Measurements from ENCODE around the gene ATP1A1. TPM values are rescaled to one million over a fixed set of nuclear protein-coding genes. Genes with fewer than 3 reads are reported as not detected.

Gene ATP1A1
- total and polyA plus RNA-seq, 9 of the 15 experiments (the other 6 are each of a cell fraction or from before 2014, with no cell fraction given): 99.3 to 513 (median 234) TPM

DNA sequence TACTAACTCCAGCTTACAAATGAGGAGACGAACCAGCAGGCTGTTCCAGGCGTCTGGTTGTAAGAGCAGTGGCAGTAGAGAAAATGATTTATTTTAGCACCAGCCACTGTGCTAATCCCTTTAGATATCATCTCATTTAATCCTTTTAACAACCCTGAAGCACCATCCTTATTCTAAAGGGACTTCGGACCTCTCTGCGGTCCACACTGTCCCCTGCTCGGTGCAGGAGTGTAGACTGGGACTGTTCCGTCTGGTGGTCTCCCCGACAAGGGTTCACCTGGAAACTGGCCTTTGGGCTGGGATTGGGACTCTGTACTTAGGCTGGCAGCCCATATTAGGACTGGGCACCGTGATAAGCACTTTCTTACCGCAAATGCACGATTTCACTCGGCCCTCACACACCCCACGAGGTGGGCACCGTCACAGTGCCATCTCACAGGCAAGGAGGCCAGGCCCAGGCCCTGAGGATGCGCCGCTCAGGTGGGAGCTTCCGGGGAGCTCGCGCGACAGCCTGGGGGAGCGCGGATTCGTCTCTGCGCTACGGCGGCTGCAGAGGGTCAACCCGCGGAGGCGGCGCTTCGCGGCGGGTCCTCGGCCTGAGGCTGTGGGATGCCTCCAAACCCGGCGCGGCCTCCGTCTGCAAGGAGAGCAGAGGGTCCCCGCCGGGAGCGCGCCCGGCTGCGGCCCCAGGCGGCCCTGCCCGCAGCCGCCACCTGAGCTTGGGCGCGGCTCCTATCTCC is 45.2 kb downstream of the ATP1A1 start (continued):
- no peak for TF ChIP-seq CEBPG (CRISPR knock-in tag; IDR thresholded peaks at IDR 0.05)
- TF ChIP-seq CEBPG (tag; conservative IDR thresholded peaks at IDR 0.05 in 1 of 2, IDR thresholded peaks at IDR 0.05 in 1 of 2): no peak
- TF ChIP-seq SMARCB1 (IDR thresholded peaks at IDR 0.05; ENCODE audit: insufficient read length, low read depth): no peak
- no peak for TF ChIP-seq ZNF134 (CRISPR knock-in tag; conservative IDR thresholded peaks at IDR 0.05)
- peak in 1 of 2 experiments; percentile 91; a peak in 2 of 4 replicates for TF ChIP-seq SRF (CRISPR knock-in tag; IDR thresholded peaks at IDR 0.05)
- TF ChIP-seq, protein P1, sequence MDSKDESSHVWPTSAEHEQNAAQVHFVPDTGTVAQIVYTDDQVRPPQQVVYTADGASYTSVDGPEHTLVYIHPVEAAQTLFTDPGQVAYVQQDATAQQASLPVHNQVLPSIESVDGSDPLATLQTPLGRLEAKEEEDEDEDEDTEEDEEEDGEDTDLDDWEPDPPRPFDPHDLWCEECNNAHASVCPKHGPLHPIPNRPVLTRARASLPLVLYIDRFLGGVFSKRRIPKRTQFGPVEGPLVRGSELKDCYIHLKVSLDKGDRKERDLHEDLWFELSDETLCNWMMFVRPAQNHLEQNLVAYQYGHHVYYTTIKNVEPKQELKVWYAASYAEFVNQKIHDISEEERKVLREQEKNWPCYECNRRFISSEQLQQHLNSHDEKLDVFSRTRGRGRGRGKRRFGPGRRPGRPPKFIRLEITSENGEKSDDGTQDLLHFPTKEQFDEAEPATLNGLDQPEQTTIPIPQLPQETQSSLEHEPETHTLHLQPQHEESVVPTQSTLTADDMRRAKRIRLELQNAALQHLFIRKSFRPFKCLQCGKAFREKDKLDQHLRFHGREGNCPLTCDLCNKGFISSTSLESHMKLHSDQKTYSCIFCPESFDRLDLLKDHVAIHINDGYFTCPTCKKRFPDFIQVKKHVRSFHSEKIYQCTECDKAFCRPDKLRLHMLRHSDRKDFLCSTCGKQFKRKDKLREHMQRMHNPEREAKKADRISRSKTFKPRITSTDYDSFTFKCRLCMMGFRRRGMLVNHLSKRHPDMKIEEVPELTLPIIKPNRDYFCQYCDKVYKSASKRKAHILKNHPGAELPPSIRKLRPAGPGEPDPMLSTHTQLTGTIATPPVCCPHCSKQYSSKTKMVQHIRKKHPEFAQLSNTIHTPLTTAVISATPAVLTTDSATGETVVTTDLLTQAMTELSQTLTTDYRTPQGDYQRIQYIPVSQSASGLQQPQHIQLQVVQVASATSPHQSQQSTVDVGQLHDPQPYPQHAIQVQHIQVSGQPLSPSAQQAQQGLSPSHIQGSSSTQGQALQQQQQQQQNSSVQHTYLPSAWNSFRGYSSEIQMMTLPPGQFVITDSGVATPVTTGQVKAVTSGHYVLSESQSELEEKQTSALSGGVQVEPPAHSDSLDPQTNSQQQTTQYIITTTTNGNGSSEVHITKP (IDR thresholded peaks at IDR 0.05; ENCODE audit: partially characterized antibody): no peak
- TF ChIP-seq ZNF57 (CRISPR knock-in tag; IDR thresholded peaks at IDR 0.05): no peak
- TF ChIP-seq NFYB (IDR thresholded peaks at IDR 0.05; ENCODE audit: extremely low read depth, insufficient read length): no peak
- no peak for TF ChIP-seq STAG1 (CRISPR knock-in tag; IDR thresholded peaks at IDR 0.05; ENCODE audit: borderline replicate concordance)
- TF ChIP-seq TAF1 (IDR thresholded peaks at IDR 0.05; ENCODE audit: control insufficient read depth, extremely low read depth, insufficient read depth, low read length, severe bottlenecking): peak; percentile 48
- TF ChIP-seq PURB (CRISPR knock-in tag; IDR thresholded peaks at IDR 0.05; ENCODE audit: low read depth): no peak
- no peak for TF ChIP-seq HSF4 (CRISPR knock-in tag; IDR thresholded peaks at IDR 0.05; ENCODE audit: borderline replicate concordance)
- no peak for TF ChIP-seq TARDBP (IDR thresholded peaks at IDR 0.05)
- TF ChIP-seq POLR2AphosphoS5 (IDR thresholded peaks at IDR 0.05; ENCODE audit: control insufficient read depth, insufficient read depth, low read depth, low read length): peak; percentile 63; the same call in 1 of the 2 replicates
- no peak for TF ChIP-seq GTF2E2 (tag; IDR thresholded peaks at IDR 0.05)
- TF ChIP-seq NR2C1 (IDR thresholded peaks at IDR 0.05): no peak
- no peak for TF ChIP-seq NR2C1 (tag; IDR thresholded peaks at IDR 0.05)
- TF ChIP-seq GTF2F1 (IDR thresholded peaks at IDR 0.05; ENCODE audit: low read depth, low read length): no peak
- no peak for TF ChIP-seq GATA2 (CRISPR knock-in tag; IDR thresholded peaks at IDR 0.05)
- TF ChIP-seq, protein P2, sequence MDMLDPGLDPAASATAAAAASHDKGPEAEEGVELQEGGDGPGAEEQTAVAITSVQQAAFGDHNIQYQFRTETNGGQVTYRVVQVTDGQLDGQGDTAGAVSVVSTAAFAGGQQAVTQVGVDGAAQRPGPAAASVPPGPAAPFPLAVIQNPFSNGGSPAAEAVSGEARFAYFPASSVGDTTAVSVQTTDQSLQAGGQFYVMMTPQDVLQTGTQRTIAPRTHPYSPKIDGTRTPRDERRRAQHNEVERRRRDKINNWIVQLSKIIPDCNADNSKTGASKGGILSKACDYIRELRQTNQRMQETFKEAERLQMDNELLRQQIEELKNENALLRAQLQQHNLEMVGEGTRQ (CRISPR knock-in tag; IDR thresholded peaks at IDR 0.05): peak; percentile 11; the same call in 1 of the 2 replicates
- 0 out of 4 replicates have a peak, but pooled peaks of 1 of the 2 experiments have one; percentile 19 for TF ChIP-seq RAD21 (CRISPR knock-in tag; conservative IDR thresholded peaks at IDR 0.05 in 1 of 2, IDR thresholded peaks at IDR 0.05 in 1 of 2)
- TF ChIP-seq CSDE1 (IDR thresholded peaks at IDR 0.05): no peak
- no peak for TF ChIP-seq ZNF444 (CRISPR knock-in tag; IDR thresholded peaks at IDR 0.05)
- no peak for TF ChIP-seq ZNF79 (CRISPR knock-in tag; IDR thresholded peaks at IDR 0.05; ENCODE audit: low read depth)
- TF ChIP-seq NR1H2 (CRISPR knock-in tag; IDR thresholded peaks at IDR 0.05): no peak
- TF ChIP-seq NBN (IDR thresholded peaks at IDR 0.05; ENCODE audit: low read depth): no peak
